ENCODE results near the gene PPAT.

Gene PPAT

DNA sequence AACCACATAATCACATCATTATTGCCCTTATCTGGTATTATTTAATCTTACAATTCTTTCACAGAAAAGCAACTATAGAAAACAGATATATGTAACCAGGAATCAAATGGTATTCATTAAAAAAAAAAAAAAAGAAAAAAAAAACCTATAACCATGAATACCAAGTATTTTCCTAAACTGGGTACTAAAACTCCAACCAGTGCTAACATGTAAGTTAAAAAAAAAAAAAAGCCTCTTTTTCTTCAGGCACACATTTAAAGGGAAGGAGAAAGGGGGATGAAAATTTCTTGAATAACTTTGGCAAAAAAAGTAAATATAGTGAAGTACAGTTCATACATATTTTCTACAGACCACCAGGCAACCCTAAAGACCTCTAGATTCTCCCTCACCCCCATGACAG is 2.1 kb downstream of the PPAT start:
- no peak for DNase-seq

- DNase-seq: no peak
Measured at GRCh38 chr4:56430203-56430602, 5.2 kb downstream of the PPAT start.

DNA sequence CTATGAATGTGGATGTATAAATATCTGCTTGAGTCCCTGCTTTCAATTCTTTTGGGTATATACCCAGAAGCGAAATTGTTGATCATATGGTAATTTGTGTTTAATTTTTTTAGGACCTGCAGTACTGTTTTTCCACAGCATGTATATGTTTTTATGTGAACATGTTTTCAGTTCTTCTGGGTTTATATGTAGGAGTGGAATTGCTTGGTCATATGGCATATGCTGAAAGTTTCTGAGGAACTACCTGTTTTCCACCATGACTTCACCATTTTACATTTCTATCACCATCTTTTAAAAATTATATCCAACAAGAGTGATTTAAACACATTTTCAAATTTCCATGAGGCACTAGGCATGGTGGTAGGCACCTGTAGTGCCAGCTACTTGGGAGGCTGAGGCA is 8.2 kb downstream of the PPAT start:
- no peak for DNase-seq

DNA sequence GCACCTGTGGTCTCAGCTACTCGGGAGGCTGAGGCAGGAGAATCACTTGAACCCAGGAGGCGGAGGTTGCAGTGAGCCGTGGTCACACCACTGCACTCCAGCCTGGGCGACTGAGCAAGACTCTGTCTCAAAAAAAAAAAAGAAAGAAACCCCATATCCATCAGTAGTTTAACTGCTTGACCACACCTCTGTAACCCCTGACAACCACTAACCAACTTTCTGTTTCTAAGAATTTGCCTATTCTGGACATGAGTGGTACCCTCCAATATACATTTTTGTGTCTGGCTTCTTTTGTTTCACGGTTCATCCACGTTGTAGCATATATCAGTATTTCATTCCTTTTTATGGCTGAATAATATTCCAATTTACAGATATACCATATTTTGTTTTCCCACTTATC is 9.1 kb downstream of the PPAT start:
- no peak for DNase-seq

- no peak for DNase-seq
Measured at GRCh38 chr4:56425518-56425917, 9.9 kb downstream of the PPAT start.

- no peak for DNase-seq
Measured at GRCh38 chr4:56424697-56425514, 10.5 kb downstream of the PPAT start.

GRCh38 chr4:56424176-56424575 is 11.2 kb downstream of the PPAT start:
- DNase-seq: no peak

GRCh38 chr4:56417396-56417795 is 18.0 kb downstream of the PPAT start:
- no peak for DNase-seq

DNA sequence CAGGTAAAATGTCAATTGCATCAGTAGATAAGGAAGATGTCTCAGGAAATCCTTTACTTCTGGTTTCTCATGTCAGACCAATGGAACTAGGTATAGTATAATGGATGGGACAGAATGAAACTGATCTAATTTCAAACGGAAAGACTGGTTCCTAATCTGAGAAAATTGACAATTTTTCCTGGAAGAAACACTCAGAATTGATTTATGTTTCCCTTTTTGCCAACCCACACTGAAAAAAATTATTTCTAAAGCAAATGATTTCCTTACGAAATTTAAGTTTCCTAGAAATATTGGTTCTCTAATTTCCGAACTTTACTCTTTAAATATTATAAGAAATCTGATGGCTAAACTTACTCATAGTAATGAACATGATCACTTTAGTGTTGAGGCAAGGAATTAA is 19.1 kb downstream of the PPAT start:
- no peak for DNase-seq

DNA sequence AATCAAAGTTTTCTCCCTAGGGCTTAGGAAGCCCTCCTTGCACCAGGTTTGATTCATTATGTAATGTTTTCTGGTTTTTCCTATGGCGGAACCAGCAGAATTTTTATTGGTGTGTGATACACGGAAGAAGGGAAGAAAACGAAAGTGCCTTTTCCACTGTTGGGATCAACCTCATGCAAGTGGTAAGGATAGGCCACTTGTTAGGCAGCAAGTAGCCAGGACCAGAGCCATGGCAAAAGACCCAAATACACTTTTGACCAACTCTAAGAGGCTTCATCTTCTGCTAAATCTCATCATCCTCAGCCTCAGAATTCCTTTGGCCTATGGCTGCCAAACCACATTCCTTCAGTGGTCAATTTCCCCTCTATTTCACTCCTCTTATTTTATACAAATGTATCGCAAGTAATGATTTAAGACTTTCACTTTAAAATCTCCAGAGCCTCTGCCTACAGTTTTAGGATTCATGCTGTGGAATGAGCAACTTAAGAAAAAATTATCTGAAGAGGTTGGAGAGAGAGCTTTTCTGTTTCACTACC is 21.2 kb downstream of the PPAT start:
- DNase-seq: no peak

- peak; percentile 71 for DNase-seq
Measured at GRCh38 chr4:56410247-56411062, 25.0 kb downstream of the PPAT start.

- DNase-seq: no peak
Measured at GRCh38 chr4:56409511-56410090, 25.8 kb downstream of the PPAT start.

DNA sequence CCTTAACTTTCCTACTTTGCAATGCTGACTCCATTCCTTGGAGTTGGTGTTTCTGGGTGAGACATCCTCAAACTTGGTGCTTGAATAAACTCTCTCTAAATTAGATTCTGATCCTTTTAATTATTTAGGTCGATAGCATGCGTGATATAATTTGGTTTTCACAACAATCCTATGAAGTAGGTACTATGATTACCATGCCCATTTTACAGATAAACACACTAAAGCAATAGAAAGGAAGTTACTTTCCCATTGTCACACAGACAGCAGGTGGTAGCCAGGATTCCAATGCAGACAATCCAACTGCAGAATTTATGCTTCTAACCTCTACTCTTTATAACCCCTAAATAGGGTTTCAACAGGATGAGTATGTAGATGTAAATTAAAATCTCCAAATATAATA is 26.4 kb downstream of the PPAT start:
- DNase-seq: no peak

GRCh38 chr4:56406151-56406550 is 29.3 kb downstream of the PPAT start:
- DNase-seq: no peak

DNA sequence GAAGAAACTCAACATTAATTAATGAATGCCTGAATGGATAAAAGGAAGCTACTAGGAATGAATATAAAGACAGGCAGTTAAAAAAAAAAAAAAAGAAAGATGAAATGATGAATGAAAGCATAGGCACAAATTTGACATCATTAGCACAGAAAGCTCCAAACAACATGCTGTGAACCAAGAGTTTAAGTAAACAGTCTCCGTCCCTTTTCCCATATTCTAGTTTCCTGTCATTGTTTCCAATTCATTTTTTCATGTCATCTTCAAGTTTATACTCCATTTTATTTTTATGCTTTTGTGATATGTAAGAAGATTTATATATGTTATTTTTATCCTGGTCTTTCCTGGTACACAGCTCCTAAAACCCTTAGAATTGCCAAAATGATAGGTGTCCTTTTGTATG is 30.4 kb downstream of the PPAT start:
- no peak for DNase-seq

GRCh38 chr4:56400560-56400959 is 34.9 kb downstream of the PPAT start:
- DNase-seq: no peak

DNA sequence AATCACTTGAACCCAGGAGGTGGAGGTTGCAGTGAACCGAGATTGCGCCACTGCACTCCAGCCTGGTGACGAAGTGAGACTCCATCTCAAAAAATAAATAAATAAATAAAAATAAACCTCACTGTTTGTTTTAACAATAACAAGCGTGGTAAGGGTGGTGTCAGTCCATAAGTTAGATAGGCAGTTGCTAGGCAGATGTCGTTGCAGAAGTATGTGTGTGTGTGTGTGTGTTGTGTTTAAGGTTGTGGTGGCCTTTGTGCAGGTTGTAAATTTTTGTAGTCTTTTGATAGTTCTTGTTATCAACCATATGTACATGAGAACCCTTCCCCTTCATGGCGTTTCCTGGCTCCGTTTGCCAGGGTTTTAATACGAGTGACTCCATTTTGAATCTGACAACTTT is 44.1 kb downstream of the PPAT start:
- no peak for DNase-seq

GRCh38 chr4:56389558-56389957 is 45.9 kb downstream of the PPAT start:
- DNase-seq: no peak

- DNase-seq: no peak
Measured at GRCh38 chr4:56388306-56388705, 47.1 kb downstream of the PPAT start.

- DNase-seq: peak; percentile 99
Measured at GRCh38 chr4:56387023-56388001, 48.1 kb downstream of the PPAT start, which contains the start of gene AASDH. Gene AASDH (minus strand): TSS chr4:56387491. CDS start chr4:56384299, 3,192 bp downstream.

DNA sequence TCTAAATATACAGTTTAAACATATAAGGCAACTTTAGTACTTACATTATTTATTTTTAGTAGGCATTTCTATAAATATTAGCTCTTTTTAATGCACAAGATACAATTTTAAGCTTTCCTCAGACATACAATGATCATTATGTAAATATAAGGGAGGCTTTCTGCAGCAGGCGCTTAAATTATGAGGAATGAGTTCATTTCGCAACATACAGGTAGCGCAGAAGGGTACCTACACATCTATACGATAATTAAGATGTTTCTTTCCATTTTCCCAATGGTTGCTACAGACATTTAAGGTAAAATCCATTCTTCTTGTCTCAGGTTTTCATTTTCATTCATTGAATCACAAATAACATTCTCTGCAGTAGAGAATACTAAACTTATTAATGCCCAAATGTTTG is 49.3 kb downstream of the PPAT start:
- no peak for DNase-seq

DNA sequence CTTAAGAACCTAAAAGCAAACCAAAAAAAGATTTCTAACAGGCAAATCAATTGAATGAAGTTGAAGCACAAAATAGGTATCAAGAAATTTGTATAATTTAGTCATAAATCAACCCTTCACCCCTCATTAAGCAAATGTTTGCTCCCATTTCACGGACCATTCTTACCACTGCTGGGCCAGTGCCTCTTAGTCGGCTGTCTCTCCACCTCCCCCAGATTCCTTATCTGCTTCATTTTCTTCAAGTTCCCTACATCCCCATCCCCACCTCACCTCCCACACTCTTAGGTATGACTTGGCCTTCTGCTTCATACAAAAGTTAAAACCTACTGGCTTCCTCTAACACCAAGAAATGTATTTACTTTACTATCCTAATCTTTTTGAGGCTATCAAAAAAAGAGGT is 60.0 kb downstream of the PPAT start:
- no peak for DNase-seq

Measured in right forelimb (tissue), 1 donor.